ENCODE results near the gene AAK1. TPM values are rescaled to one million over a fixed set of nuclear protein-coding genes. Genes with fewer than 3 reads are reported as not detected.

The AAK1 gene
- polyA plus RNA-seq, 4 donors = 8.7 to 36.5 (median 16.7) TPM

DNA sequence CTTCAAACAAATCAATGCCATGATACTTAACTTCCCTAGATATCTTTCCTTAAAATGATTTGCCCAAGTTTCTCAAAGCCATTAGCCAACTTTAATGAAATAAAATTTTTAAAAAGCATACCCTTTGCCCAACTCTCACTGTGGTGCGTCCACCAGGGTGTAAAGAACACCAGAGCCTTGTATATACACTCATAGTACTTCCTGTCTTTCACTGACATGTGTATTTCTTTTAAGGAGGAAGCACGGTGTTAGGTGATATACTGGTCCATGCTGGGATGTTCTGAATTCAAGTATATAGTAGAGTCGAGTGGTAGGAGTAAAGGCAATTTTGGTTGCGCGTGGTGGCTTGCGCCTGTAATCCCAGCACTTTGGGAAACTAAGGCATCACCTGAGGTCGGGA is 22.7 kb downstream of the AAK1 start:
- H3K36me3 ChIP-seq (ENCODE audit: control insufficient read depth in 3 of 3, insufficient read depth in 2 of 3, low read depth in 1 of 3, low read length in 3 of 3) = peaks cover 0 to 4% (median 0%) of the 10 kb centered on the region in 3 donors
- no peak overlapping the region for H3K4me3 ChIP-seq (ENCODE audit: low read depth in 1 of 3, low read length in 3 of 3)
- no peak for FAIRE-seq
- WGBS, 3 donors = 84 to 95% (median 91%) methylated on average over 7 of the region's 7 CpGs
- H3K27ac ChIP-seq (ENCODE audit: low read depth in 1 of 3, low read length in 2 of 3) = no peak overlapping the region
- no peak for DNase-seq
- no peaks in the 10 kb centered on the region for H3K9me3 ChIP-seq (ENCODE audit: control insufficient read depth in 2 of 2, insufficient read depth in 1 of 2, low read depth in 1 of 2, low read length in 1 of 2)
- H3K27me3 ChIP-seq (ENCODE audit: control insufficient read depth in 3 of 3, insufficient read depth in 3 of 3, low read length in 3 of 3) = no peaks in the 10 kb centered on the region
- peaks cover 18 to 26% (median 24%) of the 10 kb centered on the region in 3 donors for H3K4me1 ChIP-seq (ENCODE audit: control insufficient read depth in 3 of 3, insufficient read depth in 2 of 3, low read depth in 1 of 3, low read length in 2 of 3)

DNA sequence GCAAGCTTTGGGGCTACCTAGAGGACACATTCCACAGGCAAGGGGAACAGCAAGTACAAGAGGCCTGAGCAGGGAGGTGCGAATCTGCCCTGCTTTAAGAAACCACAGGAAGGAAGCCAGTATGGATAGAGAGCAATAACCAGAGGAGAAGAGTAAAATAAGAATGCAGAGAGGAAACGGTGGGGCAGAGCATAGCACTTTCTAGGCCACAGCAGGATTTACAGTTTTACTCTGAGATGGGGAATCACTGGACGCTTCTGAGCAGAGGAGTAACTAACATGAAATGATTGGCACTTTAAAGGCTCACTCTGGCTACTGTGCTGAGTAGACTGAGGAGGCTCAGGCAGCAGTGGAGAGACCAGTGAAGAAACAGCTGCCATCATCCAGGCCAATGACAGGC is 23.8 kb downstream of the AAK1 start:
- Histone ChIP-seq H3K4me1 (ENCODE audit: control insufficient read depth in 3 of 3, insufficient read depth in 2 of 3, low read depth in 1 of 3, low read length in 2 of 3) (peaks cover 16 to 21% (median 17%) of the 10 kb centered on the region in 3 donors), H3K27ac (ENCODE audit: low read depth in 1 of 3, low read length in 2 of 3) (no peak overlapping the region), H3K36me3 (ENCODE audit: control insufficient read depth in 3 of 3, insufficient read depth in 2 of 3, low read depth in 1 of 3, low read length in 3 of 3) (peaks cover 0 to 4% (median 0%) of the 10 kb centered on the region in 3 donors), H3K4me3 (ENCODE audit: low read depth in 1 of 3, low read length in 3 of 3) (no peak overlapping the region), H3K9me3 (ENCODE audit: control insufficient read depth in 2 of 2, insufficient read depth in 1 of 2, low read depth in 1 of 2, low read length in 1 of 2) (no peaks in the 10 kb centered on the region), H3K27me3 (ENCODE audit: control insufficient read depth in 3 of 3, insufficient read depth in 3 of 3, low read length in 3 of 3) (no peaks in the 10 kb centered on the region)
- WGBS, 3 donors = 54 to 74% (median 68%) methylated on average over 3 of the region's 3 CpGs
- DNase-seq = no peak
- FAIRE-seq = no peak

DNA sequence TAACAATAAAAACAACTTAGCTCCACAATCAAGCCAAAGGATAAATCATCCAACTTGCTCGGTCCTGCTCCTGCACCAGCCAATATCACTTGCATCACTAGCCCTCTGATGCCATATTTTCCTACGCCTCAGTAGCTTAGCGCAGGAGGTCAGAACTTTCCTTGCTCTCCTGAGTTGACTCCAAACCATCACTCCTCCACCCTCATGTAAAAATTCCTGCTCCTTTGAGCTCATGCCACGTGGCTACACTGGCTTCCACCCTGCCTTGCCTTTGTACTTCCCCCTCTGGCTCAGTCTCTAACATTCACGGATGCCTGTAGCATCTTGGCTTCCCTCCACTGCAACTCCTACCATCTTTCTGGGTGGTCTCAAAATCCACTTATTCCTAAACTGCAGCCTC is 25.2 kb downstream of the AAK1 start:
- Histone ChIP-seq H3K27ac (ENCODE audit: low read depth in 1 of 3, low read length in 2 of 3) (no peak overlapping the region), H3K27me3 (ENCODE audit: control insufficient read depth in 3 of 3, insufficient read depth in 3 of 3, low read length in 3 of 3) (no peaks in the 10 kb centered on the region), H3K4me3 (ENCODE audit: low read depth in 1 of 3, low read length in 3 of 3) (no peak overlapping the region), H3K4me1 (ENCODE audit: control insufficient read depth in 3 of 3, insufficient read depth in 2 of 3, low read depth in 1 of 3, low read length in 2 of 3) (peaks cover 11 to 18% (median 16%) of the 10 kb centered on the region in 3 donors), H3K9me3 (ENCODE audit: control insufficient read depth in 2 of 2, insufficient read depth in 1 of 2, low read depth in 1 of 2, low read length in 1 of 2) (peaks cover 0 to 3% of the 10 kb centered on the region in 2 donors), H3K36me3 (ENCODE audit: control insufficient read depth in 3 of 3, insufficient read depth in 2 of 3, low read depth in 1 of 3, low read length in 3 of 3) (peaks cover 0 to 5% (median 0%) of the 10 kb centered on the region in 3 donors)
- FAIRE-seq (no peak), DNase-seq (no peak)
- 66 to 80% (median 76%) methylated on average over 5 of the region's 5 CpGs for WGBS, 3 donors

DNA sequence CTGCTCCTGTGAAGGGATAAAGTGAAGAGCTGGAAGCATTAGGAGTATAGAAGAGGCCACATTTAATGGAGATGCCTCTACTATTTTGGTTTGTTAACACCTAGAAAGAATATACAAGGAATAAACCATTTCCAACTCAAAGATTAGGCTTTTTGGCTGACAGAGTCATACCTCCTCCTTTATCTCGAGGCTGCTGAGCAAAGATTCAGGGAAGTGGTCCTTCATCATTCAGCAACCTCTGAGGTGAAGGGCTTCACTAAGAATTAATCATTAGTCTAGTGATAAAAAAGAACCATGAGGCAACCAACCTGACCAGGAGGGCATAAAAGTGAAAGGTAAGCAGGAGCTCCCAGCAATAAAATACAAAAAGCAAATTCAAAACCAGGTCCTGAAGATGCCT is 25.8 kb downstream of the AAK1 start:
- Histone ChIP-seq H3K4me1 (ENCODE audit: control insufficient read depth in 3 of 3, insufficient read depth in 2 of 3, low read depth in 1 of 3, low read length in 2 of 3) (peaks cover 16 to 18% (median 17%) of the 10 kb centered on the region in 3 donors), H3K27me3 (ENCODE audit: control insufficient read depth in 3 of 3, insufficient read depth in 3 of 3, low read length in 3 of 3) (no peaks in the 10 kb centered on the region), H3K9me3 (ENCODE audit: control insufficient read depth in 2 of 2, insufficient read depth in 1 of 2, low read depth in 1 of 2, low read length in 1 of 2) (peaks cover 0 to 3% of the 10 kb centered on the region in 2 donors), H3K4me3 (ENCODE audit: low read depth in 1 of 3, low read length in 3 of 3) (no peak overlapping the region), H3K27ac (ENCODE audit: low read depth in 1 of 3, low read length in 2 of 3) (no peak overlapping the region), H3K36me3 (ENCODE audit: control insufficient read depth in 3 of 3, insufficient read depth in 2 of 3, low read depth in 1 of 3, low read length in 3 of 3) (peaks cover 0 to 3% (median 0%) of the 10 kb centered on the region in 3 donors)
- FAIRE-seq = no peak
- DNase-seq = no peak
- WGBS, 3 donors = 24 to 68% (median 33%) methylated on average over 1 of the region's 1 CpG

DNA sequence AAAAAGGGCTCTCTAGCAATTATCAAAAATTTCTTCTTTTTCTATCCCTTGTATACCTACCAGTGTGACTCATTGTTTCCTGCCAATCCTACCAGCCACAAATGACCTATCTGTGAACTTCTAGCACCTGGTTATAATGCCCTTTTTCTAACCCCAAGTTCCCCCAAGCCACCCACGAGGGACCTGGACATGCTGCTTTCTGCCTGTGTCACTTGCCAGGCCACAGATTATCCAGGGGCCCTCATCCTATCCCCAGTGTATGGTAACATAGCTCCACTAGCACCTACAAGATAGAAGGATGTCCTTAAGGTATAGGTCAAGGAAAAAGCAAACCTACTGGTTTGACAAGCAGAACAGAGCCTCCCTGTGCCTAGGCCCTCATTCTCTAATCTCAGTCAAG is 26.8 kb downstream of the AAK1 start:
- no peak overlapping the region for H3K4me3 ChIP-seq (ENCODE audit: low read depth in 1 of 3, low read length in 3 of 3)
- H3K4me1 ChIP-seq (ENCODE audit: control insufficient read depth in 3 of 3, insufficient read depth in 2 of 3, low read depth in 1 of 3, low read length in 2 of 3) = peaks cover 17 to 18% (median 18%) of the 10 kb centered on the region in 3 donors
- peaks cover 0 to 3% (median 0%) of the 10 kb centered on the region in 3 donors for H3K36me3 ChIP-seq (ENCODE audit: control insufficient read depth in 3 of 3, insufficient read depth in 2 of 3, low read depth in 1 of 3, low read length in 3 of 3)
- FAIRE-seq = no peak
- 12 to 36% (median 34%) methylated on average over 1 of the region's 1 CpG for WGBS, 3 donors
- peak overlapping the region in 1 of 3 donors; percentile 13 for H3K27ac ChIP-seq (ENCODE audit: low read depth in 1 of 3, low read length in 2 of 3)
- no peak for DNase-seq
- peaks cover 0 to 3% of the 10 kb centered on the region in 2 donors for H3K9me3 ChIP-seq (ENCODE audit: control insufficient read depth in 2 of 2, insufficient read depth in 1 of 2, low read depth in 1 of 2, low read length in 1 of 2)
- H3K27me3 ChIP-seq (ENCODE audit: control insufficient read depth in 3 of 3, insufficient read depth in 3 of 3, low read length in 3 of 3) = no peaks in the 10 kb centered on the region

DNA sequence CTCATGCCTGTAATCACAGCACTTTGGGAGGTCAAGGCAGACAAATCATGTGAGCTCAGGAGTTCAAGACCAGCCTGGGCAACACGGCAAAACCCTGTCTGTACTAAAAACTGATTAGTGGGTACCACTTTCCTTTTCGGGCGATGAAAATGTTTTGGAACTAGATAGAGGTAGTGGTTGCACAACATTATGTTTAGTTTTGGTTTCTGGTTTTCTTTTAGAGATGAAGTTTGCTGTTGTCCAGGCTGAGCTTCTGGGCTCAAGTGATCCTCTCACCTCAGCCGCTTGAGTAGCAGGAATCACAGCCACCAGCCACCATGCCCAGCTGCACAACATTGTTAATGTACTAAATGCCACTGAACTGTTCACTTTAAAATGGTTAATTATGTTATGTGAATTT is 27.6 kb downstream of the AAK1 start:
- Histone ChIP-seq H3K9me3 (ENCODE audit: control insufficient read depth in 2 of 2, insufficient read depth in 1 of 2, low read depth in 1 of 2, low read length in 1 of 2) (peaks cover 0 to 3% of the 10 kb centered on the region in 2 donors), H3K27ac (ENCODE audit: low read depth in 1 of 3, low read length in 2 of 3) (peak overlapping the region in 1 of 3 donors; percentile 18), H3K27me3 (ENCODE audit: control insufficient read depth in 3 of 3, insufficient read depth in 3 of 3, low read length in 3 of 3) (no peaks in the 10 kb centered on the region), H3K4me3 (ENCODE audit: low read depth in 1 of 3, low read length in 3 of 3) (no peak overlapping the region), H3K36me3 (ENCODE audit: control insufficient read depth in 3 of 3, insufficient read depth in 2 of 3, low read depth in 1 of 3, low read length in 3 of 3) (peaks cover 0 to 6% (median 0%) of the 10 kb centered on the region in 3 donors), H3K4me1 (ENCODE audit: control insufficient read depth in 3 of 3, insufficient read depth in 2 of 3, low read depth in 1 of 3, low read length in 2 of 3) (peaks cover 17 to 18% (median 18%) of the 10 kb centered on the region in 3 donors)
- FAIRE-seq (no peak), DNase-seq (no peak)
- WGBS, 3 donors = 71 to 89% (median 77%) methylated on average over 4 of the region's 4 CpGs

DNA sequence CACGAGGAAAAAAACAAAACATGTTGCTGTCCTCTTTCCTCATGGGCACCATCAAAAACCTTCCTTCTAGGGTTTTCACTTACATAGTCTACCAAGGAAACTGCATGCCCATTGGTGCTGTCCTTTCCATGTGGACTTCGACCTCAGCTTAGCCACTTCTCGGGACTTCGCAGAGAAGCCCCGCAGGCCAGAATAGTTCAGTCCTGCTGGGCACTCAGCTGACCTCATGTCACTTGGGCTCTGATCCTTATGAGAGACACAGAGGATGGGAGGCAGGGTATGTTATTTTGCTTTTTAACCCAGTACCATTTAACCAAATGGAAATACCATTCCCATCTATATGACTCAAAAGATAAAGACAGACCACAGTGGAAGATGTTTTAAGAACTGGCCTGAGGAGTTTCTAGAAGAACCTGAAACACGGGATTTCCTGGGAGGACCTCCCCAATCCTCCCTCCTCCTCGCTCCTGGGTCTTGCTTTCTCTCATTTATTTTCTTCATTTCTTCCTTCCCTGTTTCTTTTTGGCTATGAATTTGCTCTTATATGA is 28.4 kb downstream of the AAK1 start:
- DNase-seq (no peak), FAIRE-seq (no peak)
- no peak overlapping the region for H3K27ac ChIP-seq (ENCODE audit: low read depth in 1 of 3, low read length in 2 of 3)
- no peaks in the 10 kb centered on the region for H3K27me3 ChIP-seq (ENCODE audit: control insufficient read depth in 3 of 3, insufficient read depth in 3 of 3, low read length in 3 of 3)
- H3K4me1 ChIP-seq (ENCODE audit: control insufficient read depth in 3 of 3, insufficient read depth in 2 of 3, low read depth in 1 of 3, low read length in 2 of 3) = peaks cover 17 to 18% (median 17%) of the 10 kb centered on the region in 3 donors
- no peak overlapping the region for H3K4me3 ChIP-seq (ENCODE audit: low read depth in 1 of 3, low read length in 3 of 3)
- peaks cover 0 to 3% of the 10 kb centered on the region in 2 donors for H3K9me3 ChIP-seq (ENCODE audit: control insufficient read depth in 2 of 2, insufficient read depth in 1 of 2, low read depth in 1 of 2, low read length in 1 of 2)
- peaks cover 0 to 6% (median 0%) of the 10 kb centered on the region in 3 donors for H3K36me3 ChIP-seq (ENCODE audit: control insufficient read depth in 3 of 3, insufficient read depth in 2 of 3, low read depth in 1 of 3, low read length in 3 of 3)
- WGBS, 3 donors = 87 to 91% (median 89%) methylated on average over 7 of the region's 7 CpGs

DNA sequence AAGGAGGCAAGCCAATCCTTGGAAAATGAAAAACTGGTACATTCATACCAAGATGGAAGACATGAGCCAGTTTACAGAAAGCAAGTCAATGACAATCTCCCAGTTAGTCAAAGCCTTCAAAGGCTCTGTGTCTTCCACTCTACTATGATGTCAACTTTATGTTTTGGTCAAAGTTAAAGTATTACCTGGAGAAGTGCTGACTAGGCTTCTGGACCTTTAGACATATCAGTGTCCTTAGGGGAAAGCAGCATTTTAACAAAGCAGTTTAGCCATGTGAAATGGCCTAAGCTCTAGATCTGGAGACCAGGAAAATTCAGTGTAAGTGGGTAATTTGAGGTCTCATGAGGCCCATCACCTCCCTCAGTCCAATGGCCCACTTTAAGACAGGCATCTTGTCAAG is 30.8 kb downstream of the AAK1 start:
- Histone ChIP-seq H3K4me1 (ENCODE audit: control insufficient read depth in 3 of 3, insufficient read depth in 2 of 3, low read depth in 1 of 3, low read length in 2 of 3) (peaks cover 7 to 13% (median 12%) of the 10 kb centered on the region in 3 donors), H3K9me3 (ENCODE audit: control insufficient read depth in 2 of 2, insufficient read depth in 1 of 2, low read depth in 1 of 2, low read length in 1 of 2) (peaks cover 0 to 3% of the 10 kb centered on the region in 2 donors), H3K36me3 (ENCODE audit: control insufficient read depth in 3 of 3, insufficient read depth in 2 of 3, low read depth in 1 of 3, low read length in 3 of 3) (peaks cover 0 to 6% (median 0%) of the 10 kb centered on the region in 3 donors), H3K4me3 (ENCODE audit: low read depth in 1 of 3, low read length in 3 of 3) (no peak overlapping the region), H3K27me3 (ENCODE audit: control insufficient read depth in 3 of 3, insufficient read depth in 3 of 3, low read length in 3 of 3) (no peaks in the 10 kb centered on the region), H3K27ac (ENCODE audit: low read depth in 1 of 3, low read length in 2 of 3) (peak overlapping the region in 1 of 3 donors; percentile 13)
- FAIRE-seq (no peak), DNase-seq (peak; percentile 36 to 37)

DNA sequence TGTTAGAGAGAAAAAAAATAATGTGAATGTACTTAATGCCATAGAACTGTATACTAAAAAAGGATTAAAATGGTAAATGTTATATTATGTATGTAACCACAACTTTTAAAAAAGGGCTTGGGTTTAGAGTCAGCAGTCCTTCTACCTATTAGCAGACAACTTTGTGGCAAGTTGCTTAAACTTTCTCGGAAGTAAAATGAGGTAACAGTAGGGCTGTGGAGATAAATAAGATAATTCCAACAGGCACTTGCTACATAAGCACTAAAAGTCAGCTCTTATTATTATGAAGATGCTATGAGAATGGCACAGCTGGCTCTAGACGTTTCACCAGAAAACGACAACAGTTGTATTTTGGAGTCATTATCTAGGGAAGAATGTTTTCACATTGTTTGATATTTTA is 31.3 kb downstream of the AAK1 start:
- FAIRE-seq (no peak), DNase-seq (no peak)
- WGBS, 3 donors = 91 to 95% (median 93%) methylated on average over 3 of the region's 3 CpGs
- H3K36me3 ChIP-seq (ENCODE audit: control insufficient read depth in 3 of 3, insufficient read depth in 2 of 3, low read depth in 1 of 3, low read length in 3 of 3) = peaks cover 0 to 6% (median 0%) of the 10 kb centered on the region in 3 donors
- peaks cover 7 to 11% (median 11%) of the 10 kb centered on the region in 3 donors for H3K4me1 ChIP-seq (ENCODE audit: control insufficient read depth in 3 of 3, insufficient read depth in 2 of 3, low read depth in 1 of 3, low read length in 2 of 3)
- H3K27ac ChIP-seq (ENCODE audit: low read depth in 1 of 3, low read length in 2 of 3) = no peak overlapping the region
- no peak overlapping the region for H3K4me3 ChIP-seq (ENCODE audit: low read depth in 1 of 3, low read length in 3 of 3)
- H3K27me3 ChIP-seq (ENCODE audit: control insufficient read depth in 3 of 3, insufficient read depth in 3 of 3, low read length in 3 of 3) = no peaks in the 10 kb centered on the region
- peaks cover 0 to 3% of the 10 kb centered on the region in 2 donors for H3K9me3 ChIP-seq (ENCODE audit: control insufficient read depth in 2 of 2, insufficient read depth in 1 of 2, low read depth in 1 of 2, low read length in 1 of 2)

All from small intestine (tissue), 7 donors.